Keratinocyte (primary cell): Measurements from ENCODE around the gene TMEM25. TPM values are rescaled to one million over a fixed set of nuclear protein-coding genes. Genes with fewer than 3 reads are reported as not detected.

ENCODE experiments used
- DNase-seq: peaks from one replicate; pipeline ENCODE4 v3.0.0-alpha.2; 2011; ENCODE audit warnings: low read depth, missing footprints, low spot score
- FAIRE-seq: peaks from 2 replicates; lab custom pipeline; 2011; peaks lifted over from hg19 to GRCh38; lab: Jason Lieb, UNC
- H2AFZ ChIP-seq: 2 replicates; pipeline ENCODE4 v1.6.0; 2012; ENCODE audit warnings: low read length, control low read depth, inconsistent platforms; ENCODE audit not compliant: control insufficient read depth
- H3K27ac ChIP-seq: 2 replicates; pipeline ENCODE4 v1.5.1; 2011; ENCODE audit warnings: low read length; ENCODE audit not compliant: control insufficient read depth, insufficient read depth
- H3K27me3 ChIP-seq: 3 replicates; pipeline ENCODE4 v1.6.0; 2011; ENCODE audit warnings: low read length; ENCODE audit not compliant: control insufficient read depth, insufficient read depth; ENCODE audit errors: extremely low read depth
- H3K36me3 ChIP-seq, 2 experiments: 2 replicates in 1 of 2; 3 replicates in 1 of 2; pipeline ENCODE4 v1.5.1; 2011; ENCODE audit warnings: low read length in 2 of 2, mild to moderate bottlenecking in 1 of 2; ENCODE audit not compliant: control insufficient read depth in 2 of 2, insufficient read depth in 2 of 2; ENCODE audit errors: extremely low read depth in 1 of 2
- H3K4me1 ChIP-seq: 3 replicates; pipeline ENCODE4 v1.5.1; 2011; ENCODE audit warnings: low read length; ENCODE audit not compliant: control insufficient read depth, insufficient read depth; ENCODE audit errors: extremely low read depth
- H3K4me2 ChIP-seq: 3 replicates; pipeline ENCODE4 v1.6.0; 2011; ENCODE audit warnings: low read depth, low read length; ENCODE audit not compliant: control insufficient read depth, insufficient read depth; ENCODE audit errors: extremely low read depth
- H3K4me3 ChIP-seq, 3 experiments: fragments of 200-600 bp in 1 of 3; sonication (generic) in 1 of 3; 2 replicates in 2 of 3; 3 replicates in 1 of 3; pipeline ENCODE4 v1.5.1; 2011 to 2016; ENCODE audit warnings: low read length in 3 of 3, mild to moderate bottlenecking in 3 of 3, control low read depth in 2 of 3, inconsistent platforms in 1 of 3, low read depth in 1 of 3, mixed read lengths in 1 of 3, mixed run types in 1 of 3, moderate library complexity in 1 of 3; ENCODE audit not compliant: control insufficient read depth in 2 of 3, insufficient read depth in 2 of 3; ENCODE audit errors: extremely low read depth in 1 of 3
- H3K79me2 ChIP-seq: 2 replicates; pipeline ENCODE4 v1.6.0; 2012; ENCODE audit warnings: low read length; ENCODE audit not compliant: control insufficient read depth, insufficient read depth
- H3K9ac ChIP-seq: 3 replicates; pipeline ENCODE4 v1.6.0; 2011; ENCODE audit warnings: low read length; ENCODE audit not compliant: control insufficient read depth, insufficient read depth; ENCODE audit errors: extremely low read depth
- H3K9me1 ChIP-seq: 3 replicates; pipeline ENCODE4 v1.6.0; 2011; ENCODE audit warnings: low read length; ENCODE audit not compliant: control insufficient read depth, insufficient read depth; ENCODE audit errors: extremely low read depth
- H3K9me3 ChIP-seq: 2 replicates; pipeline ENCODE4 v1.5.1; 2012; ENCODE audit warnings: low read depth, low read length; ENCODE audit not compliant: control insufficient read depth
- H4K20me1 ChIP-seq: 3 replicates; pipeline ENCODE4 v1.6.0; 2011; ENCODE audit warnings: low read length; ENCODE audit not compliant: control insufficient read depth, insufficient read depth; ENCODE audit errors: extremely low read depth
- CTCF ChIP-seq, 3 experiments: IDR thresholded peaks in 1 of 3; conservative IDR thresholded peaks in 1 of 3; optimal IDR thresholded peaks in 1 of 3; 2 replicates in 2 of 3; 3 replicates in 1 of 3; pipeline versions ENCODE3 to v1.5.1; 2011; ENCODE audit warnings: low read length in 3 of 3, mild to moderate bottlenecking in 3 of 3, moderate library complexity in 2 of 3, control low read depth in 1 of 3, inconsistent platforms in 1 of 3; ENCODE audit not compliant: insufficient read depth in 2 of 3; ENCODE audit errors: extremely low read depth in 1 of 3
- EZH2 ChIP-seq: IDR thresholded peaks from one replicate; pipeline ENCODE4 v1.6.1; 2012; ENCODE audit warnings: inconsistent platforms, mild to moderate bottlenecking, low read length, moderate library complexity
- dilution Hi-C: fragments of 300-500 bp; cut with MboI; formaldehyde crosslinking; loops from one replicate; pipeline ENCODE4 v1.7.0; 2020; ENCODE audit warnings: low sequenced_read_pairs; ENCODE audit not compliant: extremely low pct_ligation_motif_present
- polyA plus RNA-seq, 5 experiments: library from polyadenylated mRNA; depleted of rRNA in 3 of 5; stranded (reverse) in 3 of 5; stranded (forward) in 1 of 5; unstranded in 1 of 5; fragments of >200 nt; gene quantifications; 1 replicate in 1 of 5; 2 replicates in 3 of 5; 3 replicates in 1 of 5; pipeline versions ENCODE4 v1.2.1 to v1.2.3, GENCODE V29; 2011 to 2012; ENCODE audit warnings: missing spikeins in 2 of 5, low read depth in 1 of 5, low replicate concordance in 1 of 5

Gene TMEM25
- polyA plus RNA-seq, 1 donor (not counting 4 experiments of a cell fraction or from before 2014, with no cell fraction given), result 12.9 TPM

DNA sequence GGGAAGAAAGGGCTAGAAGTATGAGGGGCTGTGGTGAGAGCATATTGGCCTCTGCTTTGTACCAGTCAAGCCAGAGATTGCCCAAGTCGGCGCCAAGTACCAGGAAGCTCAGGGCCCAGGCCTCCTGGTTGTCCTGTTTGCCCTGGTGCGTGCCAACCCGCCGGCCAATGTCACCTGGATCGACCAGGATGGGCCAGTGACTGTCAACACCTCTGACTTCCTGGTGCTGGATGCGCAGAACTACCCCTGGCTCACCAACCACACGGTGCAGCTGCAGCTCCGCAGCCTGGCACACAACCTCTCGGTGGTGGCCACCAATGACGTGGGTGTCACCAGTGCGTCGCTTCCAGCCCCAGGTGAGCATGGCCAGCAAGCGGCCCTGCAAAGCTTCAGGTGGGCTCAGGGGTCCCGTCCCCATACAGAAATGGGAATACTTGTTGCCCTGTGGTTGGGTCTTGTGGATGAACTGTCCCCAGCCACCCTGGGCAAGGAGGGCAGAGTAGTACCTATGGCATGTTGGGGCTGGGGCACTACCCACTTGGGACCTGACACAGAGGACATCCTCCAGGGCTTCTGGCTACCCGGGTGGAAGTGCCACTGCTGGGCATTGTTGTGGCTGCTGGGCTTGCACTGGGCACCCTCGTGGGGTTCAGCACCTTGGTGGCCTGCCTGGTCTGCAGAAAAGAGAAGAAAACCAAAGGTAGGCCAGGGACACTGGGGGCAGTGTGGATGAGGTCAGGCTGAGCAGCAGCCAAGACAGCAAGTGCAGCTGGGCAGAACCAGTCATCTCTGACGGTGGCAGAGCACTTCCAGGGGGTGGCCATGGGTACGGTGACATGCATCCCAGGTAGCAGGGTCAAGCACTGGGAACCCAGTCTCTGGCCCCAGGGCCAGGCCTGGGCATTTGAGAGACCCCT, 2.1 kb downstream of the TMEM25 start:
- FAIRE-seq, result no peak
- peaks cover 0 to 7% of the 10 kb centered on the region in 2 experiments for H3K36me3 ChIP-seq
- no peaks in the 10 kb centered on the region for H3K9me1 ChIP-seq
- no peak overlapping the region for H3K27ac ChIP-seq
- H2AFZ ChIP-seq, result no peak overlapping the region
- no peaks in the 10 kb centered on the region for H3K9me3 ChIP-seq
- no peaks in the 10 kb centered on the region for H3K27me3 ChIP-seq
- dilution Hi-C loops, result no loop called here
- DNase-seq, result no peak
- no peaks in the 10 kb centered on the region for H4K20me1 ChIP-seq
- H3K4me3 ChIP-seq, result no peak overlapping the region
- H3K4me1 ChIP-seq, result peaks cover 2% of the 10 kb centered on the region
- TF ChIP-seq CTCF (optimal IDR thresholded peaks at IDR 0.05 in 1 of 3, IDR thresholded peaks at IDR 0.05 in 1 of 3, conservative IDR thresholded peaks at IDR 0.05 in 1 of 3; ENCODE audit: extremely low read depth in 1 of 3, insufficient read depth in 2 of 3, low read length in 3 of 3) (no peak), EZH2 (no peak)
- H3K9ac ChIP-seq, result no peak overlapping the region
- no peaks in the 10 kb centered on the region for H3K79me2 ChIP-seq
- H3K4me2 ChIP-seq, result no peak overlapping the region

- Histone ChIP-seq H3K27me3 (no peaks in the 10 kb centered on the region), H3K4me1 (peaks cover 2% of the 10 kb centered on the region), H4K20me1 (no peaks in the 10 kb centered on the region), H3K4me2 (no peak overlapping the region), H3K4me3 (no peak overlapping the region), H3K27ac (no peak overlapping the region), H3K9ac (no peak overlapping the region), H3K9me1 (no peaks in the 10 kb centered on the region), H2AFZ (no peak overlapping the region), H3K9me3 (no peaks in the 10 kb centered on the region), H3K79me2 (no peaks in the 10 kb centered on the region), H3K36me3 (peaks cover 0 to 7% of the 10 kb centered on the region in 2 experiments)
- DNase-seq, result no peak
- no peak for FAIRE-seq
- dilution Hi-C loops, result no loop called here
- TF ChIP-seq EZH2 (no peak), CTCF (optimal IDR thresholded peaks at IDR 0.05 in 1 of 3, IDR thresholded peaks at IDR 0.05 in 1 of 3, conservative IDR thresholded peaks at IDR 0.05 in 1 of 3; ENCODE audit: extremely low read depth in 1 of 3, insufficient read depth in 2 of 3, low read length in 3 of 3) (no peak)
These were observed 3.1 kb downstream of the TMEM25 start for GRCh38 chr11:118533769-118534729.
